ENCODE data around the gene SAMD14.

DNA sequence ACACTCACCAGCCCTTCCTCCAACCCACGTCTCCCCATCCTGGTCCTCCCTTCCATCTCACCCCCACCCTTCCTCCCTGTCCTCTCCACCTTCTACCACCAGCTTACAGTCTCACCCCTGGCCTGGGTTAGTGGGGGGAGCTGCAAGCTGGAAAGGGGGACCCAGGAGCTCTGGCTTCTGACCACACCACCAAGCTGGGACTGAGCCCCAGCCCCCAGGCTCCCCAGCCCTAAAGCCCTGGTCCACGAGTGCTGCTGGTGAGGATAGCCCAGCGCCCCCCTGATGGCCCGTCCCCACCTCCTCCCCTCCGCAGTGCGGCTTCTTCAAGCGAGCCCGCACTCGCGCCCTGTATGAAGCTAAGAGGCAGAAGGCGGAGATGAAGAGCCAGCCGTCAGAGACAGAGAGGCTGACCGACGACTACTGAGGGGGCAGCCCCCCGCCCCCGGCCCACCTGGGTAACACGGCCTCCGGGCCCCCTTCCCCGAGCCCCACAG, 42.0 kb downstream of the SAMD14 start:
- TF ChIP-seq, protein P1, sequence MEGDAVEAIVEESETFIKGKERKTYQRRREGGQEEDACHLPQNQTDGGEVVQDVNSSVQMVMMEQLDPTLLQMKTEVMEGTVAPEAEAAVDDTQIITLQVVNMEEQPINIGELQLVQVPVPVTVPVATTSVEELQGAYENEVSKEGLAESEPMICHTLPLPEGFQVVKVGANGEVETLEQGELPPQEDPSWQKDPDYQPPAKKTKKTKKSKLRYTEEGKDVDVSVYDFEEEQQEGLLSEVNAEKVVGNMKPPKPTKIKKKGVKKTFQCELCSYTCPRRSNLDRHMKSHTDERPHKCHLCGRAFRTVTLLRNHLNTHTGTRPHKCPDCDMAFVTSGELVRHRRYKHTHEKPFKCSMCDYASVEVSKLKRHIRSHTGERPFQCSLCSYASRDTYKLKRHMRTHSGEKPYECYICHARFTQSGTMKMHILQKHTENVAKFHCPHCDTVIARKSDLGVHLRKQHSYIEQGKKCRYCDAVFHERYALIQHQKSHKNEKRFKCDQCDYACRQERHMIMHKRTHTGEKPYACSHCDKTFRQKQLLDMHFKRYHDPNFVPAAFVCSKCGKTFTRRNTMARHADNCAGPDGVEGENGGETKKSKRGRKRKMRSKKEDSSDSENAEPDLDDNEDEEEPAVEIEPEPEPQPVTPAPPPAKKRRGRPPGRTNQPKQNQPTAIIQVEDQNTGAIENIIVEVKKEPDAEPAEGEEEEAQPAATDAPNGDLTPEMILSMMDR (conservative IDR thresholded peaks at IDR 0.05; ENCODE audit: low read depth in 2 of 2): no peak
- TF ChIP-seq EZH2 (IDR thresholded peaks at IDR 0.05; ENCODE audit: low read depth, unreplicated experiment) (no peak), REST (IDR thresholded peaks at IDR 0.05; ENCODE audit: unreplicated experiment) (no peak), POLR2AphosphoS5 (IDR thresholded peaks at IDR 0.05; ENCODE audit: low read depth) (no peak), EZH2phosphoT487 (IDR thresholded peaks at IDR 0.05; ENCODE audit: unreplicated experiment) (no peak), CREB1 (CRISPR knock-in tag; IDR thresholded peaks at IDR 0.05; ENCODE audit: low read depth) (no peak), STAT1 (IDR thresholded peaks at IDR 0.05; ENCODE audit: unreplicated experiment) (no peak), NANOG (IDR thresholded peaks at IDR 0.05; ENCODE audit: borderline replicate concordance) (no peak)
- TF ChIP-seq, protein P2, sequence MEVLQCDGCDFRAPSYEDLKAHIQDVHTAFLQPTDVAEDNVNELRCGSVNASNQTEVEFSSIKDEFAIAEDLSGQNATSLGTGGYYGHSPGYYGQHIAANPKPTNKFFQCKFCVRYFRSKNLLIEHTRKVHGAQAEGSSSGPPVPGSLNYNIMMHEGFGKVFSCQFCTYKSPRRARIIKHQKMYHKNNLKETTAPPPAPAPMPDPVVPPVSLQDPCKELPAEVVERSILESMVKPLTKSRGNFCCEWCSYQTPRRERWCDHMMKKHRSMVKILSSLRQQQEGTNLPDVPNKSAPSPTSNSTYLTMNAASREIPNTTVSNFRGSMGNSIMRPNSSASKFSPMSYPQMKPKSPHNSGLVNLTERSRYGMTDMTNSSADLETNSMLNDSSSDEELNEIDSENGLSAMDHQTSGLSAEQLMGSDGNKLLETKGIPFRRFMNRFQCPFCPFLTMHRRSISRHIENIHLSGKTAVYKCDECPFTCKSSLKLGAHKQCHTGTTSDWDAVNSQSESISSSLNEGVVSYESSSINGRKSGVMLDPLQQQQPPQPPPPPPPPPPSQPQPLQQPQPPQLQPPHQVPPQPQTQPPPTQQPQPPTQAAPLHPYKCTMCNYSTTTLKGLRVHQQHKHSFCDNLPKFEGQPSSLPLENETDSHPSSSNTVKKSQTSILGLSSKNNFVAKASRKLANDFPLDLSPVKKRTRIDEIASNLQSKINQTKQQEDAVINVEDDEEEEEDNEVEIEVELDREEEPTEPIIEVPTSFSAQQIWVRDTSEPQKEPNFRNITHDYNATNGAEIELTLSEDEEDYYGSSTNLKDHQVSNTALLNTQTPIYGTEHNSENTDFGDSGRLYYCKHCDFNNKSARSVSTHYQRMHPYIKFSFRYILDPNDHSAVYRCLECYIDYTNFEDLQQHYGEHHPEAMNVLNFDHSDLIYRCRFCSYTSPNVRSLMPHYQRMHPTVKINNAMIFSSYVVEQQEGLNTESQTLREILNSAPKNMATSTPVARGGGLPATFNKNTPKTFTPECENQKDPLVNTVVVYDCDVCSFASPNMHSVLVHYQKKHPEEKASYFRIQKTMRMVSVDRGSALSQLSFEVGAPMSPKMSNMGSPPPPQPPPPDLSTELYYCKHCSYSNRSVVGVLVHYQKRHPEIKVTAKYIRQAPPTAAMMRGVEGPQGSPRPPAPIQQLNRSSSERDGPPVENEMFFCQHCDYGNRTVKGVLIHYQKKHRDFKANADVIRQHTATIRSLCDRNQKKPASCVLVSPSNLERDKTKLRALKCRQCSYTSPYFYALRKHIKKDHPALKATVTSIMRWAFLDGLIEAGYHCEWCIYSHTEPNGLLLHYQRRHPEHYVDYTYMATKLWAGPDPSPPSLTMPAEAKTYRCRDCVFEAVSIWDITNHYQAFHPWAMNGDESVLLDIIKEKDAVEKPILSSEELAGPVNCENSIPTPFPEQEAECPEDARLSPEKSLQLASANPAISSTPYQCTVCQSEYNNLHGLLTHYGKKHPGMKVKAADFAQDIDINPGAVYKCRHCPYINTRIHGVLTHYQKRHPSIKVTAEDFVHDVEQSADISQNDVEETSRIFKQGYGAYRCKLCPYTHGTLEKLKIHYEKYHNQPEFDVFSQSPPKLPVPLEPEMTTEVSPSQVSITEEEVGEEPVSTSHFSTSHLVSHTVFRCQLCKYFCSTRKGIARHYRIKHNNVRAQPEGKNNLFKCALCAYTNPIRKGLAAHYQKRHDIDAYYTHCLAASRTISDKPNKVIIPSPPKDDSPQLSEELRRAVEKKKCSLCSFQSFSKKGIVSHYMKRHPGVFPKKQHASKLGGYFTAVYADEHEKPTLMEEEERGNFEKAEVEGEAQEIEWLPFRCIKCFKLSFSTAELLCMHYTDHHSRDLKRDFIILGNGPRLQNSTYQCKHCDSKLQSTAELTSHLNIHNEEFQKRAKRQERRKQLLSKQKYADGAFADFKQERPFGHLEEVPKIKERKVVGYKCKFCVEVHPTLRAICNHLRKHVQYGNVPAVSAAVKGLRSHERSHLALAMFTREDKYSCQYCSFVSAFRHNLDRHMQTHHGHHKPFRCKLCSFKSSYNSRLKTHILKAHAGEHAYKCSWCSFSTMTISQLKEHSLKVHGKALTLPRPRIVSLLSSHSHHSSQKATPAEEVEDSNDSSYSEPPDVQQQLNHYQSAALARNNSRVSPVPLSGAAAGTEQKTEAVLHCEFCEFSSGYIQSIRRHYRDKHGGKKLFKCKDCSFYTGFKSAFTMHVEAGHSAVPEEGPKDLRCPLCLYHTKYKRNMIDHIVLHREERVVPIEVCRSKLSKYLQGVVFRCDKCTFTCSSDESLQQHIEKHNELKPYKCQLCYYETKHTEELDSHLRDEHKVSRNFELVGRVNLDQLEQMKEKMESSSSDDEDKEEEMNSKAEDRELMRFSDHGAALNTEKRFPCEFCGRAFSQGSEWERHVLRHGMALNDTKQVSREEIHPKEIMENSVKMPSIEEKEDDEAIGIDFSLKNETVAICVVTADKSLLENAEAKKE (CRISPR knock-in tag; IDR thresholded peaks at IDR 0.05): no peak

Measured in GM23338 (cell line).